ENCODE measurements around the gene CDH16.

The CDH16 gene

DNA sequence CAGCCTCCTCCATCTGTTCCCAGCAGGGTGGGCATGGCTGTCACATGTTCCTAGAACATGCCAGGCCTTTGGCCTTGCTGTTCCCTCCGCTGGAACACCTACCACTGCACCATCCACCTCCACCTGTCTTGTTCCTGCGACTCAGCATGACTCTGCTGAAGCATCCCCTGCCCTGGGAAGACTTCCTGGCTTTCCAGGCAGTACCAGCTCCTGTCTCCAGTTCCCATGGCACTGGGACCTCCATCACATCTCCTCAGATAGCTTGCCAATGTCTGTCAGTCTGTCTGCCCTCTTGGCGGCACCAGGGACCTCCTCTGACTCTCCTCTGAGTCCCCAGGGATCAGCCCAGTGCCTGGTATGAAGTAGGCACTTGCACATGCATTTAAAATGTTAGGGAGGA lies 22.7 kb downstream of the CDH16 start:
- no peak for DNase-seq (ENCODE audit: low read depth)

DNA sequence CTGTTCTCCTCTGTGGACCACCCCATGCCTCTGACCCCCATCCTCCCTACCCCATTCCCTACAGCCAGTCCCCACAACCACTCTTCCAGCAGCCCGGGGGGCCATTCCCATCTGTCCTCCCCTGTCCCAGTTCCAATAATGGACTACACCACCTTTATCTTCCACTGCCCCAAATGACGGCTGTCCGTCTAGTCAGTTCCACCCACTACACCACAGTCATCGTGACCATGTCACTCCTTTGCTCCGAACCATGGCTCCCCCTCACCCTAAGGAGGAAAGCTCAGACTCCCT lies 23.1 kb downstream of the CDH16 start:
- no peak for DNase-seq (ENCODE audit: low read depth)

DNA sequence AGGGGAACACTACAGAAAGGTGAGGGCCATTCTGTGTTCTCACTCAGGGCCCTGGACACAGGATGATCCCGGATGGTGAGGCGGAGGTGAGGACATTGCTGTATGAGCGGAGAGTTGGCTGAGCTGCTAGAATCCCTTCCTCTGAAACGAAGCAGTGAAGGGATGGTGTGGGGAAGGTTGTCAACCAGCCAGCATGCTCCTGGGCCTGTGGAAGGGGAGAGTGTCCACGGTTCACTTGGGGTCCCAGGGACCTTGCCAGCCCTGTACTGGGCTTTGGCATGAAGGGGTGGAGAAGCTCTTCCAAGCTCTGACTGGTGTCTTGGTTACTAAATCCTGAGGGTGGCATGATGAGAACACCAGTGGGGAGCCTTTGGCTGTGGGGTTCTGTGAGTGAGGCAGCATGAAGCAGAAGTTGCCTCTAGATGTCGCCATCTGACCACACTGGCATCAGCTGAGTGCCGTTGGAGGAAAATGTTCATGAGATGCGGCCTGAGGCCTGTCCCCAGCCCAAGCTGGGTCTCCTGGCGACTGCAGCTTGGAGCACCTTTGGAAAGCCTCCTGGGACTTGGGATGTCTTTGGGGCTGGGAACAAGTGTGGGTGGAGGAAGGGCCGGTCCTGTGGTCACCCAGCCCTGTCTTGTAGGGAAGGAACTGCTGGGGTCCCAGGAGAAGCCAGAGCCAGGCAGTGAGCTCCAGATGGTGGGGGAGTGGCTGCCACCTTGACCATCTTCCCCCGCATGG lies 23.6 kb downstream of the CDH16 start:
- peak; percentile 64 for DNase-seq (ENCODE audit: low read depth)

DNA sequence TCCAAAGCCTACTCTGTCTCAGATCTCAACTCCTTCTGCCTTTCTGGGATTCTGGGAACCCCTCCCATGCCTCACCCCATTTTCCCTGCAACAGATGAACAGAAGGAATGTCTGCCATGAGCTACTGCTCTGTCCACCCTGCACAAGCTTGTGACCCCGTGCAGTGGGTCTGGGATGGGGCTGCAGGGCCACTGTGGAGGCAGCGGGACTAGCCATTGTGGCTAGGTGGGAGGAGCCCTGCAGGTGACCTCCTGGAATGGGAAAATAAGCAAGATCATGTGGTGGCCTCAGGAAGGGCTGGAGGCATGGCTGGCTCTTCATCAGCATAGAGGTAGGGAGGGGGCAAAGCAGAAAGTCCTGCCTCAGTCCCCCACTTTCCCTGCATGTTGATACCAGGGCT lies 24.6 kb downstream of the CDH16 start:
- no peak for DNase-seq (ENCODE audit: low read depth)

DNA sequence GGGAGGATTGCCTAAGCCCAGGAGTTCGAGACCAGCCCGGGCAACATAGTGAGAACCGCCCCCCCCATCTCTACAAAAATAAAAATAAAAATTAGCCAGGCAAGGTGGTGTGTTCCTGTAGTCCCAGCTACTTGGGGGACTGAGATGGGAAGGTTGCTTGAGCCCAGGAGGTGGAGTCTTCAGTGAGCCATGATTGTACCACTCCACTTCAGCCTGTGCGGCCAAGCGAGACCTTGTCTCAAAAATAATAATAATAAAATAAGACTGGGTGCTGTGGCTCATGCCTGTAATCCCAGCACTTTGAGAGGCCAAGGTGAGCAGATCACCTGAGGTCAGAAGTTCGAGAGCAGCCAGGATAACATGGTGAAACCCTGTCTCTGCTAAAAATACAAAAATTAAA lies 26.9 kb downstream of the CDH16 start:
- DNase-seq (ENCODE audit: low read depth): no peak

DNA sequence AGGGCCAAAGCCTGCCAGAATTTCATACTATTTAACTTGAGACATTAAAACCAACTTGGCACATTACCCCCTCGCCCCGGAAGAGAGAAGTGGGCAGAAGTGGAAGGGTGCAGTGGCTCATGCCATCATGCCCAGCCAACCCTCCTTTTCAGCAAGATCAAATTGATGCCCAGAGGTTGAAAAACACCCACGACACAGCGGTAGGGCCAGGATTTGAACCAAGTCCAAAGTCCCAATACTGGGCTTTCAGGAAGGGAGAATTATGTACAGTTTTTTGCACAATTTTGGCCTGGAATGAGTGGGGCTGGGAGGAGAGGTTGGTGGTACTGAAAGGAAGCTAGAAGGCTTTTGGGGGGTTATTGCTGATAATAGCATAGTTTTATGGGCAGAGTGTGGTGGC lies 27.3 kb downstream of the CDH16 start:
- no peak for DNase-seq (ENCODE audit: low read depth)

DNA sequence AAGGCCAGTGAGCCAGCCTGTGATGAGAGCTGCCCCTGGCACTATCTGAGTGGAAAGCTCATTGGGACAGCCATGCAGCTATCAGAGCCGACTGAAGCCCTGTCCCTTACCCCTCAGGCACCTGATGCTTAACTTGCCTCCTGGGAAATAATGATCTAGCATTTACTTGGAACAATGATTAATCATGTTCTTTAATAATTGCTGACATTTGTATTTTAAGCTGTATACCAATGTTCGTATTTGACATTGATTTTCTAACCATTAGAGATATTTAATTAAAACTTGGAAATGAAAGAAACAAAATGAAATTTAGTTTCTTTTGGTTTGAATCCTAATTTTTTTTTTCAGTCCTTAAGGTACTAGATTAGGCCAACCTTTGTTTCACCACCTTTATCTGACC lies 27.9 kb downstream of the CDH16 start:
- DNase-seq (ENCODE audit: low read depth): no peak

DNA sequence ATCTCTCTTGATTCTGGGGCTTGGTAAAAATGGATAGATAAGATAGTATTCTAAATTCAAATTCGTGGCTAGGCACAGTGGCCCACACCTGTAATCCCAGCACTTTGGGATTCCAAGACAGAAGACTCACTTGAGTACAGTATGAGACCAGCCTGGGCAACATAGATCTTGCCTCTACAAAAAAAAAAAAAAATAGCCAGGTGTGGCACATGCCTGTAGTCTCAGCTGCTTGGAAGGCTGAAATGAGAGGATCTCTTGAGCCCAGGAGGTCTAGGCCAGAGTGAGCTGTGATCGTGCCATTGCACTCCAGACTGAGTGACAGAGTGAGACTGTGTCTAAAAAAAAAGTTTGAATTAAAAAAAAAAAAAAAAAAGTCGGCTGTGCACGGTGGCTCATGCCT lies 29.1 kb downstream of the CDH16 start:
- no peak for DNase-seq (ENCODE audit: low read depth)

DNA sequence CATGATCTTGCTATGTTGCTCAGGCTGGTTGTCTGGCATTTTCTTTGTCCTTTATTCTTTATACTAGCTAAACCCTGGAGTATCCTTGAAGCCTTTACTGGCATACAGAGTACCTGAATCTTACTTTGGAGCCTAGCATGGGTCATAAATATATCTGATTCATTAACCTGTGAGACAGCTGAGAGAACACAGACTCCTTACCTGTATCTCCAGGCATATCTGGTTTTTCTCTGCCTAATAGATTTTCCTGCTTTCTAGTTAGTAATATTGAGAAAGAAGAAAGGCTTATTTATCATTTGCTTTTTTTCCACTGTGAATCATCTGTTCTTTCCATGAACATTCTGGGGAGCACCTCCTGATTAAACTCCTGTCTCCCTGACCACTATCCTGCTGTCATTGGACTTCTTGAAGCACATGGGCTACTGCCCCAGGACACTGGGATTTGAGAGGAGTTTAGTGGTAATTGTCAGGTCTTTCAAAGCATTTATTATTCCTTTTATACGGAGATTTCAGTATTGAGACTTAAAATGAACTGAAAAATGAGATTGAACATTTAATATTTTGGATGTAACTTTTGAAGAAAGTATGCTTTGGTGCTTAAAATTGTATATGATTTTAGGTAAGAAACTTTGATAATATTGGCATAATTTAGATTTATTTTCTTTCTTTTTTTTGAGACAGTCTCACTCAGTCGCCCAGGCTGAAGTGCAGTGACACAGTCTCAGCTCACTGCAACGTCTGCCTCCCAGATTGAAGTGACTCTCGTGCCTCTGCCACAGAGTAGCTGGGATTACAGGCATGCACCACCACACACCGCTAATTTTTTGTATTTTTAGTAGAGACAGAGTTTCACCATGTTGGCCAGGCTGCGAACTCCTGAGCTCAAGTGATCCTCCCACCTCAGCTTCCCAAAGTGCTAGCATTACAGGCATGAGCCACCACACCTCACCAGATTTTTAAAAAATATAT lies 29.8 kb downstream of the CDH16 start:
- DNase-seq (ENCODE audit: low read depth): no peak

DNA sequence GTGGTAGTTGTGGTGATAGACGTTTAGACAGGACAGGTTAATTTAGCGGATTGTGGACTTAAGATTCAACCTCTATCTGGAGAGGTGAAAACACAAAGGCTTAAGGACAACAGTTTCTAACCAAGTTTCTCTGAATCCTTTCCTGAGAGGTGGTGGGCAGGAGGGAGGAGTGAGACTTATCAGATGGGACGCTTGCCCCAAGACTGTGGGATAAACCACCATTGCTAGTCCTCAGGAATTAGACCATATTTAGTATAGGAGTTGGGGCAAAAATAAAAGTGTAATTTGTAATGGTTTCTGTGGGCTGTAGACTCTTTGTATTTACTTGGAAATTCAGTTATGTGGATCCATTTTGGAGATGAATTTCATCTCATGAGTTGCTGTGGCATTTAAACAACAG lies 31.8 kb downstream of the CDH16 start:
- DNase-seq (ENCODE audit: low read depth): no peak

DNA sequence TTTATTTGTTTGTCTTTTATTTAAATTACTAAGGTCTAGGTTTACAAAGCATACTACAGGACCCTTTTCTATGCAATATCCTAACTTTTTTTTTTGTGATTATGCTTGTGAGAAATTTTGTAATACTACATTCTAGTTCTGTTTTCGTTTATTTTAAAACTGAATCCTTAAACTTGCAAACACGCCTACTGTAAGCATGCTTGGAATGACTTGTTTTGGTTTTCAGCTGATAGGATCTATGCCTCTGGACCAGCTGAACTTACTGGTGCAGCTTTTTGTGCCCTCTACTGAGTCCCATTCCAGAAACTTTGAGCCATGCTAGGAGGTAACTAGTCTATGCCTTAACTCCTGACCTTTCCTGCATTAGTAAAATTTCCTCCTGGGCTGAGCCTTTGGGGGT lies 32.4 kb downstream of the CDH16 start:
- peak; percentile 50 for DNase-seq (ENCODE audit: low read depth)

DNA sequence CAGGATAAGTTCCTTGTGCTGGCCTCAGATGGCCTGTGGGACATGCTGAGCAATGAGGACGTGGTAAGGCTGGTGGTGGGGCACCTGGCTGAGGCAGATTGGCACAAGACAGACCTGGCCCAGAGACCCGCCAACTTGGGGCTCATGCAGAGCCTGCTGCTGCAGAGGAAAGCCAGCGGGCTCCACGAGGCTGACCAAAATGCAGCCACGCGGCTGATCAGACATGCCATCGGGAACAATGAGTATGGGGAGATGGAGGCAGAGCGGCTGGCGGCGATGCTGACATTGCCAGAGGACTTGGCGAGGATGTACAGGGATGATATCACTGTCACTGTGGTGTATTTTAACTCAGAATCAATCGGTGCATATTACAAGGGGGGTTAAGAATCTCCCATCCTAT lies 33.2 kb downstream of the CDH16 start:
- no peak for DNase-seq (ENCODE audit: low read depth)

DNA sequence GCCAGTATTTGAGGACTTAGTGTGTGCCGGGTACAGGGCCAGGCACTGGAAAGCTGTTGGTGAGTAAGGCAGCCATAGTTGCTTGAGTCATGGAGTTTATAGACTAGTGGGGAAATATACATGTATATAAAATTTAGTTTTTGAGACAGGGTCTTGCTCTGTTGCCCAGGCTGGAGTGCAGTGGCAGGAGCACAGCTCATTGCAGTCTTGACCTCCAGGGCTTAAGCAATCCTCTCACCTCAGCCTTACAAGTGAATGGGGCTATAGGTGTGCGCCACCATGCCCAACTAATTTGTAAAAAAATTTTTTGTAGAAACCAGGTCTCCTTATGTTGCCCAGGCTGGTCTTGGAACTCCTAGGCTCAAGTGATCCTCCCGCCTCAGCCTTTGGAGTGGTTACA lies 36.0 kb downstream of the CDH16 start:
- no peak for DNase-seq (ENCODE audit: low read depth)

DNA sequence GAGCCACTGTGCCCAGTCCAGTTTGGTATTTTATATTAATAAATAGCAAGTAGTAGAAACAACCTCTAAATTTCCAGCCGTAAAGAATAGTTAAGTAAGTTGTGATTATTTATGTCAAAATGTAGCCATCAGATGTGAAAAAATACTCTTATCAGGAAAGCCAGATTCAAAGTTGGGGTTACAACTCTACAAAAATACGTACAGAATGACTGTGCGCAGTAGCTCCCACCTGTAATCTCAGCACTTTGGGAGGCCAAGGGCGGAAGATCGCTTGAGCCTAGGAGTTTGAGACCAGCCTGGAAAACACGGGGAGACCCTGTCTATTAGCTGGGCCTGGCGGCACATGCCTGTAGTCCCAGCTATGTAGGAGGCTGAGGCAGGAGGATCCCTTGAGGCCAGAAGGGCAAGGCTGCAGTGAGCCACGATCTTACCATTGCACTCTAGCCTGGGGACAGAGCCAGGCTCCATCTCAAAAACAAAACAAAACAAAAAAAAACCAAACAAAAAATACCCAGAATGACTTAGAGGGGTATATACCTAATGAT lies 36.6 kb downstream of the CDH16 start:
- DNase-seq (ENCODE audit: low read depth): no peak

DNA sequence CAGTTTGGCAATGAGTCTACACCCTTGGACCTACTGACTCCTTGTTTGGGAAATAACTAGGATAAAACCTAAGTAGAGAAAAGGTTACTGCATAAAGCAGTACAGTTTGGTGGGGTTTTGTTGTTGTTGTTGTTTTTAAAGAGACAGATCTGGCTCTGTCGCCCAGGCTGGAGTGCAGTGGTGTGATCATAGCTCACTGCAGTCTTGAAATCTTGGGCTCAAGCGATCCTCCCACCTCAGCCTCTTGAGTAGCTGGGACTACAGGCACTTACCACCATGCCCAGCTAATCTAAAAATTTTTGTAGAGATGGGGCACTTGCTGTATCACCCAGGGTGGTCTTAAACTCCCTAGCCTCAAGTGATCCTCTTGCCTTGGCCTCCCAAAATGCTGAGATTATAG lies 37.1 kb downstream of the CDH16 start:
- no peak for DNase-seq (ENCODE audit: low read depth)

DNA sequence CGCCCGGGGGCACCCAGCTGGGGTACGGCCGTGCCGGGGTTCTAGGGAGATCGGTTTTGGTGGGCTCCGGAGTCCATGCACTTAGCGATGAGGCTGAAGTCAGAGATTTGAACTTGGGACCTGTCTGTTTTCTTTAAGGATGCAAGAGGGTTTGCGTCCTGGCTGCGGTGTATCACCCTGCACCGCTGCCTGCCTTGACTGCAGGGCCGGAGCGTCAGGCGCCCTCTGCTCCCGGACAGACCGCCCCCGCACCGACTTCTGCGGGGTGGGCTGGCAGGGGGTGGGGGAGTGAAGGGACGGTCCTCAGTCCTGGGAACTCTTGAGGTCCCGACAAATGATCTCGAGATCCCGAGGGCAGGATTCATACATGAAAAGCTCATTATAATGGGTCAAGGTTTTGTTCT lies 37.7 kb downstream of the CDH16 start:
- DNase-seq (ENCODE audit: low read depth): no peak

DNA sequence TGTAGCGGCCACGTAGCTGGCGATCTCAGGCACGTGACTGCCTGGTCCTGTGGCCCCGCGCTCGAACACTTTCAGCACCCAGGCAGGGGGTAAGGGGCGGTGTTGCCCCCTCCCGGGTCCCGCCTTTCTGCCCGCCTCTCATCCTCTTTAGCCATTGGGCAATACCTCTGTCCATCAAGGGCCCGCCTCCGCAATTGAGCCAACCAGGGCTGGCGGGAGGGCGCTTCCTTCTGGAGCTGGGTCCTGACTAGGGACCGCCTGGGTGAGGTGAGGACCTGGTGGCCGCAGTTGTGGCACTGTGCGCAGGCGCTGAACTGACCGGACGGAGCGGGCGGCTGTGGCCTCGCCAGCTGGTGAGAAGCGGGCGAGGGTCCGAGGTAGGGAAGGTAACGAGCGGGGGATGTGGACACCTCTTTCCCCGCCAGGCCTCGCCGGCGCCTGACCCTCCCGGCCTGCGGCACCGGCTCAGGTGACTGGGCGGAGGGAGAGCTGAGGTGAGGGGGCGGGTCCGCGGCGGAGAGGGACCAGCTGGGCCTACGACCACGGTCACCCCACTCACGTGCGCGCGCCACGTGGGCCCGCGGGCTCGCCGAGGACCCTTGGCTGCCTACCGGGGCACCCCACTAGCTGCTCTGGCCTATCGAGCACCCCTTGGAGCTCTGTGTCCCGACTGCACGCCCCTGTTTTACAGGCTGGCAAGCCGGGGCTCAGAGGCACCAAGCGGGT lies 38.2 kb downstream of the CDH16 start, which contains the start of gene PDP2:
Gene PDP2 (plus strand): TSS at position 228 of the 726 bp plus-strand sequence. CDS start 3,770 bp downstream, outside the sequence.
- DNase-seq (ENCODE audit: low read depth): peak; percentile 95

DNA sequence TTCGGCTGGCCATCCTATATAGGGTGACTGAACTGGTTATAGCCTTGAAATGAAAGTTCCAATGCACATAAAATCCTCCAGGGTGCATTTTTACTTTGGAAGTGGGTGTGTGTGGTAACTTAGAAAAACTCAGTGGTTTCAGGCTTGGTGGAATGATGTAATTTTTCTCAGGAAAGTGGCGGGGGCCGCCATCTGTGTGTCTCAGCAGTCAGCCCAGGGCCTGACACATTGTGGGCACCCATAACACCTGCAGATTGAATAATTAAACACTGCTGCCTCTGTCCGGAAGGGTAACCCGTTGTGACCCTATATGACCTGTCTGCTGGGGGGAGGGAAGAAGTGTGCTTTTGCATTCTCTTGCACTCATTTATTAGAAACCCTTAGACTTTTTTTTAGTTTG lies 40.6 kb downstream of the CDH16 start:
- DNase-seq (ENCODE audit: low read depth): no peak

DNA sequence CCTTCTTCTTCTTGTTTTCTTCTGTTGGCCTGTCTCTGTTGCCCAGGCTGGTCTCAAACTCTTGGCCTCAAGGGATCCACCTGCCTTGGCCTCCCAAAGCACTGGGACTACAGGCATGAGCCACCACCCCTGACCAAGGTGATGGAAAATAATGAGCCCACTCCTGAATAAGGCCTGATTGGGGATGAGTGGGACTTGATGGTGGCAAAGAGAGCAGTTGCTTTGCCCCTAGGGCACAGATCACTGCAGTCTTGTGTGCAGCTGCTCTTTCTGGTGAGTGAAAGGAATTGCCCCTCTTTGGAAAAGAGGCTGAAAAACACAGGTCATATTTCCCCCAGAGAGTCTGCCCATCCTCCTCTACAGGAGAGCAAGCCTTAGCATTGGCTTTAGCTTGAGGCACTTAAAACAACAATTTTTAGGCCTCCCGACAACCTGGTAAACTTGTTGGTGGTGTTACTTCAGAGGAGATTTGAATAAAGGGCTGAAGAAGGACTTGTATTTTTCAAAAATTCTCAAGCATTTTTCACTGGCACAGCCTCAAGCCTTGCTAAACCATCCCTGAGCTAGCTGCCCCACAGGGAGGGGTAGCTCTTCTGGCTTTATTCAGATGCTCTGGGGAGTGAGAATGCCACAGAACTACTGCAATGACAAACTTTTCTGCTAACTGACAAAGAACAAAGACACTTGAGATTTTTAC lies 44.5 kb downstream of the CDH16 start:
- DNase-seq (ENCODE audit: low read depth): peak; percentile 70

DNA sequence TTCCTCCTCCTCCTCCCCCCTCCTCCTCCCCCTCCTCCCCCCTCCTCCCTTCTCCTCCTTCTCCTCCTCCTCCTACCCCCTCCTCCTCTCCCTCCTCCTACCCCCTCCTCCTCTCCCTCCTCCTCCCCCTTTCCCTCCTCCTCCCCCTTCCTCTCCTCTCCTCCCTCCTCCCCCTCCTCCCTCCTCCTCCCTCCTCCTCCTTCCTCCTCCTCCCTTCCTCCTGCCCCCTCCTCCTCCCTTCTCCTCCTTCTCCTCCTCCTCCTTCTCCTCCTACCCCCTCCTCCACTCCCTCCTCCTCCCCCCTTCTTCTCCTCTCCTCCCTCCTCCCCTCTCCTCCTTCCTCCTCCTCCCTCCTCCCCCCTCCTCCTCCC lies 45.0 kb downstream of the CDH16 start:
- no peak for DNase-seq (ENCODE audit: low read depth)

DNA sequence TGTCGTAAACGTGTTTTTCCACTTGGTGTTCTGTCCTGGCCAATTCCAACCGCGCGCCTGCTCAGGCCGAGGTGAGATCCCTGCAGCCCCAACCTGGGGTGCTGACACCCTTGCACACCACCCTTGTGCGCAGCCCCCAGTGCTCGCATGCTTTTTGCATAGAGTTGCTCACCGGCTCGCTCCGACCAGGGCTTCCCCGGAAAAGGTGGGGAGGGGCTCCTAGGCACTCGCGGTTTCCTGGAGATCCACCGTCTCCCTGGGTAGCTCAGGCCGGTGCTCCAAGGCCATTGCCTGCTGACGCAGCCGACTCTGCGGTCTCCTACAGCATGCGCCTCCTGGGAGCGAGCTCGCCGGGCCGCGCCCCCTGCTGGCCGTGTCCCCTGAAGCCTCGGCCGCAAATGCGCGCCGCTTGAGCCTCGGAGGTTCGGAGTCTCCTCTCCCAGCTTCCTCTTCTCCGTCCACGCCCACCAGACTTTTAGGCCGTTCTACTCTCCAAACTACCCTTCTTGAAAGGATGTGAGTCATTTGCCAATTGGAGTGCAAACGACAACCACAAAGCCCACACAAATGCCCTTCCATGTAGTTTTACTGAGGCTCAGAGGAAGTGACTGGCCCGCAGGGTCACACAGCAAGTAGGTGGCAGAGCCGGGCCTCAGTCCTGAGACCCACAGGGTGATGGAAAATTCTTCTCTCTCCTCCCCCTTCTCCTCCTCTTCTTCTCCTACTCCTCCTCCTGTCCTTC lies 45.6 kb downstream of the CDH16 start:
- DNase-seq (ENCODE audit: low read depth): peak; percentile 92
